ENCODE data around the gene PAFAH1B1. TPM values are rescaled to one million over a fixed set of nuclear protein-coding genes. Genes with fewer than 3 reads are reported as not detected.

PAFAH1B1 gene
- total RNA-seq, 1 donor from 2014 or later, result 60.8 TPM

DNA sequence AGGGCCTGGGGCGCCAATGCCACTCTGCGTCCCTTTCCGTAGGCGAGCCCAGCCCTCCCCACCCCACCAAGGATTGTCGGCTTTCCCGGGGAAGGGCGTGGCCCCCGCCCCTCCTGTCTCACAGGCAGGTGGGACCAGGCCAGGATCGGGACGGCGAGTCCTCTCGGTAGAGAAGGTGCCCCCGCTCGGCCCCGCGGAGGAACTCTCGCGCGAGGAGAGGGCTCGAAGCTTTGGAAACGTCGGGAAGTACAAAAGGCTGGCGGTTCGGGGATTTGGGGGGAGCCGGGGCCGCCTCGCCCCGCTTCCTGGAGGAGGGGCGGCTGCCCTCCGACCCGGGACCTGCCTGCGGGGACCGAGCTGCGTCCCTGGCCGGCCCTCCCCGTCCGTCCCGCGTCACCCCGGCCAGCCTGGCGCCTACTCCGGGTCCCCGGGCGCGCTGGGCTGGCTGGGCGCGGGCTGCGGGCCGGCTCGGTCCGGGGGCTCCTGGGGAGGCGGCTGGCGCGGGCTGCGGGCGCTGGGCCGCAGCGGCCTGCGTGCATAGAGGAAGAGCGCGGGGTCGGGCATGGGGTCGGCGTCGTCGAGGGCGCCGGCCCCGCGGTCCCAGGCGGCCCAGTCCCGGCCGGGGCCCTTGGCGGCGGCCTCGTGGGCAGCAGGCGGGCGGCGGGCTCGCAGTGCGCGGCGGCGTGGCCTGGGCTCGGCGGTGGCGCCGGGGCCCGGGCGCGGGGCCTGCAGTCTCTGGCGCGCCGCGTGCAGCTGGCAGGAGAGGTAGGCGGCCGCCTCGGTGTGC, 130.7 kb downstream of the PAFAH1B1 start:
- no peak overlapping the region for H3K4me3 ChIP-seq (ENCODE audit: low read depth, low read length)
- no peak for TF ChIP-seq CTCF (conservative IDR thresholded peaks at IDR 0.05; ENCODE audit: low read depth, low read length)
- no peak for DNase-seq (ENCODE audit: low read depth)

GRCh38 chr17:2724784-2725164, 131.3 kb downstream of the PAFAH1B1 start:
- TF ChIP-seq CTCF (conservative IDR thresholded peaks at IDR 0.05; ENCODE audit: low read depth, low read length), result no peak
- no peak for DNase-seq (ENCODE audit: low read depth)

DNA sequence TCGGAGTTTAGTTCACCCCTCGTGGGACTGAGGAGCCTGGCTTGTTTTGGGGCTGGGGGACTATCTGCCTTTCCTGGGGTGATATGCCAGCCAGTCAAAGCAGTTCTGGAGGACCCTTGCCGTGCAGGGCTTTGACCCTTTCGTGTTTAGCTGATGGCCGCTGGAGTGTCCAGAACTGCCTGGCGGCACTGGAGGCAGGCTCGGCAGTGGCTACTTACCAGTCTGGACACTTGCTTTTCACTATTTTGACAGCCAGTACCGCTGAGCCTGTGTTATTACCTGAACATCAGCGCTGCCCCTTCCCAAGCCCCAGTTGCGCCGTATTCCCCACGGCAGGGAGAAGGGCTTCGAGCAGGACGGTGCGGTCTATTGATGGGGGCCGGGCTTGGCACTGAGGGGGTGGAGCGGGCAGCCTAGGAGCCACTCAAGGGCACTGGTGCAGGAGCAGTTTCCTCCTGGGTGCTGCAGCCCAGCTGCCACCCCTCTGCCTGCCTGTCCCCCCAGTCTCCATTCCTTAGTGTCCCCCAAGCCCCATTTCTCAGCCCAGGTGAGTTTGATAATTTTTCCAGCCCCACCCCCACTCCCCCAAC, 137.4 kb downstream of the PAFAH1B1 start:
- H3K4me3 ChIP-seq (ENCODE audit: low read depth, low read length), result no peak overlapping the region
- TF ChIP-seq CTCF (conservative IDR thresholded peaks at IDR 0.05; ENCODE audit: low read depth, low read length), result no peak
- DNase-seq (ENCODE audit: low read depth), result no peak

More at GRCh38 chr17:2724784-2725164, 131.3 kb downstream of the PAFAH1B1 start:
- H3K4me3 ChIP-seq (ENCODE audit: low read depth, low read length), result no peak overlapping the region

DNA sequence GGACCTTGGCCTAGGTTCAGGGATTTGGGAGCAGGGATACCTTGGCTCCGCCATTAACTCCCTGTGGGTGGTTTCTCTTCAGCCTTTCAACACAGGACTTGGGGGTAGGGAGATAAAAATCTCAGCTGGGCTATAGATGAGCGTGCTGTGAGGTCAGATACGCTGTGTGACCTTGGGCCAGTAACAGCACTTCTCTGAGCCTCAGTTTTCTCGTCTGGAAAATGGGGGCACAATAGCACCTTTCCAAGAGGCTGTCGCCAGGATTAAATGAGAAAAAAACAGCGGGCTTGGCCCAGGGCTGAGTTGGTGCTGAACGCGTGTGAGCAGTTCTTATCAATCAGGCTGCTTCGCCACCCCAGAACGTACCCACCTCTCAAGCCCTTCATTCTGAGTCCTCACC, 138.4 kb downstream of the PAFAH1B1 start:
- no peak overlapping the region for H3K4me3 ChIP-seq (ENCODE audit: low read depth, low read length)
- TF ChIP-seq CTCF (conservative IDR thresholded peaks at IDR 0.05; ENCODE audit: low read depth, low read length), result no peak
- DNase-seq (ENCODE audit: low read depth), result no peak

DNA sequence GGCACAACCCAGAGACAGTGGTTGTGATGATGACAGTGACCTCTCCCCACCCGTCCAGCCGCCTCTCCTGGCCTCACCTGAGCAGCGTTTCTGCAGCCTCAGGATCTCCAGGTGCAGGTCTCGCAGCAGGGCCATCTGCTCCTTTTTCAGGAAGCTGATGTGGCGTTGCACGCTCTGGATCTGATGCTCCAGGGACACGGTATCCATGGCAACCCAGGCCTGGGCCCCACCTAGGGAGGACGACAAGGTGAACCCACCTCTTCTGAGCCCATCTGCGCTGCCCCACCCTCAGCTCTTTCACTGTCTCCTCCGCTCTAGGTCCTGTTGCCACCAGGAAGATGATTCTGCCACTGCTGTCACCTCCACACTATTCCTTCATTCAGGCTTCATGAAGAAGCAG, 141.5 kb downstream of the PAFAH1B1 start:
- no peak for TF ChIP-seq CTCF (conservative IDR thresholded peaks at IDR 0.05; ENCODE audit: low read depth, low read length)
- H3K4me3 ChIP-seq (ENCODE audit: low read depth, low read length), result no peak overlapping the region
- no peak for DNase-seq (ENCODE audit: low read depth)

Other genes with a start within 250 kb of the PAFAH1B1 start
- gene MNT, start 192.6 kb upstream of the PAFAH1B1 start, total RNA-seq, result 3.5 and 9.0 TPM in 2 replicates
- gene METTL16, start 81.8 kb upstream of the PAFAH1B1 start, total RNA-seq, result 11.3 and 18.0 TPM in 2 replicates
- 65.7 and 107 TPM in 2 replicates for gene CLUH, start 118.1 kb downstream of the PAFAH1B1 start, total RNA-seq
- gene CCDC92B, start 156.0 kb downstream of the PAFAH1B1 start, total RNA-seq, result 0.06 TPM in 1 of 2 replicates, not detected in the other
- 24.3 and 30.4 TPM in 2 replicates for gene RAP1GAP2, start 202.8 kb downstream of the PAFAH1B1 start, total RNA-seq

Data from epithelial cell of proximal tubule (primary cell).